Ovary (tissue), 10 donors: ENCODE data around the gene TRIM44. TPM values are rescaled to one million over a fixed set of nuclear protein-coding genes. Genes with fewer than 3 reads are reported as not detected.
A peak's percentile ranks its signal among the peaks of the same experiment; 100 is the strongest.

Experiments
- DNase-seq, 5 donors: peaks; one replicate each; pipeline ENCODE4 v3.0.0-alpha.2; 2019 to 2020
- H3K27ac ChIP-seq, 2 donors: fragments of 200-600 bp; one replicate each; pipeline versions ENCODE4 v1.5.1 to v1.8.0; 2019 to 2022
- H3K27me3 ChIP-seq: fragments of 200-600 bp; one replicate; pipeline ENCODE4 v1.8.0; 2022
- H3K36me3 ChIP-seq: fragments of 200-600 bp; sonication (generic); one replicate; pipeline ENCODE4 v1.5.1; 2019
- H3K4me1 ChIP-seq: one replicate; pipeline ENCODE4 v1.8.1; 2013; ENCODE audit warnings: mild to moderate bottlenecking, moderate library complexity; ENCODE audit not compliant: insufficient read depth
- H3K4me3 ChIP-seq: fragments of 200-600 bp; sonication (generic); one replicate; pipeline ENCODE4 v1.5.1; 2017
- H3K9me3 ChIP-seq, 2 donors: fragments of 200-600 bp in 1 of 2; sonication (generic) in 1 of 2; one replicate each; pipeline versions ENCODE4 v1.5.1 to v1.8.1; 2013 to 2019; ENCODE audit warnings: mild to moderate bottlenecking in 1 of 2, moderate library complexity in 1 of 2
- CTCF ChIP-seq, 3 donors: fragments of 450-650 bp in 2 of 3; fragments of 200-600 bp in 1 of 3; IDR thresholded peaks; one replicate each; pipeline versions ENCODE4 v1.5.1 to v1.8.0; 2016 to 2022; ENCODE audit warnings: antibody characterized with exemption in 3 of 3, mild to moderate bottlenecking in 1 of 3
- EP300 ChIP-seq: sonication (generic); formaldehyde crosslinking; IDR thresholded peaks from one replicate; pipeline ENCODE4 v1.6.1; 2017; ENCODE audit warnings: antibody characterized with exemption
- POLR2A ChIP-seq: fragments of 450-650 bp; IDR thresholded peaks from one replicate; pipeline ENCODE4 v1.6.1; 2017; ENCODE audit warnings: antibody characterized with exemption, mild to moderate bottlenecking, moderate library complexity
- whole genome bisulfite sequencing, 3 donors: extraction: QIAGEN DNeasy Blood & Tissue Kit in 1 of 3; methylation state at CpG; one replicate each; pipeline versions ENCODE4 v1.1.5 to v1.1.7; 2013 to 2017; 5-methylcytosine and 5-hydroxymethylcytosine counted together
- intact Hi-C, 4 donors: fragments of 100-400 bp; cut with DNase I; formaldehyde crosslinking; loops; one replicate each; pipeline versions ENCODE4 v1.11.0 to v1.15.1; 2022 to 2023
- long read RNA-seq, 3 donors: library from polyadenylated mRNA in 2 of 3; unstranded in 2 of 3; transcript quantifications; one replicate each; pipeline ENCODE4 v2.0.0 and lab custom pipeline, GENCODE V29; 2021 to 2026
- polyA plus RNA-seq, 2 donors: library from polyadenylated mRNA; stranded (reverse); fragments of 200-250 nt in 1 of 2; fragments of 350-450 nt in 1 of 2; fragmentation: Illumina TruSeq in 1 of 2; extraction: RNeasy Lipid Tissue Mini Kit (QIAGEN cat#74804) in 1 of 2; gene quantifications; one replicate each; pipeline ENCODE4 v1.2.3, GENCODE V29; 2013 to 2014
- total RNA-seq, 7 donors: library from RNA; depleted of rRNA in 2 of 7; stranded (reverse); fragments of >200 nt in 2 of 7; fragmentation: NEBNext Ultra II Directional in 3 of 7; extraction: Animal tissue kit (Norgen Biotek cat#: 25700) in 3 of 7; gene quantifications; one replicate each; pipeline versions ENCODE4 v1.1.0 to v1.2.4, GENCODE V29; 2016 to 2023
- donor health status: DM: no; HTN: no; CAD: no; lungs with moderate emphysema.
- donor health status: DM: no; HTN: no; CAD: no.
- donor health status: Bipolar disorder and iron deficiency.
- donor health status: DM: yes; HTN: yes; CAD: no.
- donor health status: DM: no; HTN: no; CAD: no.
- donor health status: DM: yes; HTN: yes; CAD: no.

TRIM44 gene
- total RNA-seq: 10 to 100 TPM; 13.0 to 54.6 (median 45.7) TPM
- polyA plus RNA-seq: 10 to 100 TPM in 1 of 2 donors, 1 to 10 TPM in 1; 9.9 to 50.0 TPM
- long read RNA-seq, donor 1, full-length matches to known transcripts: 11 of 31 reads
- long read RNA-seq, donor 1, partial matches to known transcripts: 6 of 31 reads
- long read RNA-seq, donor 1, other reads (novel, unspliced or antisense): 14 of 31 reads
- long read RNA-seq, donor 2, full-length matches to known transcripts: 21 of 48 reads
- long read RNA-seq, donor 2, partial matches to known transcripts: 27 of 48 reads
- long read RNA-seq, donor 2, other reads (novel, unspliced or antisense): 0 of 48 reads
- long read RNA-seq, donor 3, full-length matches to known transcripts: 144 of 150 reads
- long read RNA-seq, donor 3, partial matches to known transcripts: 0 of 150 reads
- long read RNA-seq, donor 3, other reads (novel, unspliced or antisense): 6 of 150 reads

- H3K27me3 ChIP-seq: no peaks in the 10 kb centered on the region
- H3K9me3 ChIP-seq: no peaks in the 10 kb centered on the region
- intact Hi-C loops: loop anchor here in 1 of 4 donors (5.0 kb wide), 1 partner anchor 46 kb away; the partner anchor contains the start of gene FJX1
- peaks cover 6% of the 10 kb centered on the region for H3K4me1 ChIP-seq
- H3K36me3 ChIP-seq: no peaks in the 10 kb centered on the region
- peak within 1 kb of the TSS; percentile 71 for H3K4me3 ChIP-seq
- H3K27ac ChIP-seq: peak within 1 kb of the TSS; percentile 94 to 95
- peak; percentile 76 to 88 (median 83) for DNase-seq
- TF ChIP-seq POLR2A: peak; percentile 44
- TF ChIP-seq CTCF (IDR thresholded peaks at IDR 0.05): no peak
- WGBS, 3 donors: 1 to 2% (median 1%) methylated on average over 73 to 82 of the region's 82 CpGs
Observed at GRCh38 chr11:35662649-35663407, at the start of gene TRIM44. TRIM44 (plus strand) TSS chr11:35662775; CDS start chr11:35663112, 337 bp downstream.

GRCh38 chr11:35614939-35615569, 47.5 kb upstream of the TRIM44 start:
- no peak for TF ChIP-seq CTCF (IDR thresholded peaks at IDR 0.05)
- no peak for TF ChIP-seq POLR2A
- TF ChIP-seq EP300: no peak
- DNase-seq: no peak
- Histone ChIP-seq H3K36me3 (no peaks in the 10 kb centered on the region), H3K9me3 (no peaks in the 10 kb centered on the region), H3K27ac (no peak overlapping the region), H3K4me3 (no peak overlapping the region), H3K27me3 (no peaks in the 10 kb centered on the region), H3K4me1 (peaks cover 4% of the 10 kb centered on the region)
- intact Hi-C loops: loop anchor here (5.0 to 10.0 kb wide), 7 partner anchors 47 to 880 kb away; partner anchors contain the start of gene TRIM44 (in 1 of the 4)
- 50 to 65% (median 57%) methylated on average over 1 of the region's 1 CpG for WGBS, 3 donors

- no peak for TF ChIP-seq EP300
- TF ChIP-seq POLR2A: no peak
- peak; percentile 79 to 83 (median 81) for TF ChIP-seq CTCF (IDR thresholded peaks at IDR 0.05)
- no peak overlapping the region for H3K27ac ChIP-seq
- WGBS, 3 donors: 15 to 21% (median 15%) methylated on average over 8 of the region's 8 CpGs
- DNase-seq: peak in 1 of 5 donors; percentile 23
- H3K4me1 ChIP-seq: peaks cover 4% of the 10 kb centered on the region
- no peaks in the 10 kb centered on the region for H3K36me3 ChIP-seq
- no peak overlapping the region for H3K4me3 ChIP-seq
- no peaks in the 10 kb centered on the region for H3K9me3 ChIP-seq
- H3K27me3 ChIP-seq: no peaks in the 10 kb centered on the region
- intact Hi-C loops: loop anchor here (2.0 to 10.0 kb wide), 8 partner anchors 46 to 879 kb away; partner anchors contain the start of gene TRIM44 (in 1 of the 4)
Observed at GRCh38 chr11:35615921-35616900, 46.4 kb upstream of the TRIM44 start.
